ENCODE measurements around the gene HERPUD1.

HERPUD1 gene

DNA sequence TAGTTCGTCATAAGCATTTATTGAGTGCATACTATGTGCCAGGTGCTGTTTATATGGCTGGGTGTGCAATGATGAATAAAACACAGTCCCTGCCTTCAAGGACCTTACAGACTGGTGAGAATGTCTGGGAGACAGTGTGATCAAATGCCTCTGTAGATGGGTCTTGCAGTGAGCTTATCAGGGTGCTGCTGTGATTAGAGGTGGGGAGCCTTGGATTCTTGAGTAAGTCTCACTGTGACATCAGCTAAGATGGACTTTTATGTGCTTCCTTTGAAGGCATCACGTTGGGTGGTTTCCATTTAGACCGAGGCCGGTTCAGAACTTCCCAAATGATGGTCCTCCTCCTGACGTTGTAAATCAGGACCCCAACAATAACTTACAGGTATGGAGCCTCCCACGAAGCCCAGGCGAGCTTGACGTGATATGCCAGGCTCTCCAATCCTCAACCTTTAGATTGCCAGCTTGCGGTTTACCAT is 10.0 kb downstream of the HERPUD1 start:
- no peak for DNase-seq (ENCODE audit: low read depth)
- TF ChIP-seq, protein P1, sequence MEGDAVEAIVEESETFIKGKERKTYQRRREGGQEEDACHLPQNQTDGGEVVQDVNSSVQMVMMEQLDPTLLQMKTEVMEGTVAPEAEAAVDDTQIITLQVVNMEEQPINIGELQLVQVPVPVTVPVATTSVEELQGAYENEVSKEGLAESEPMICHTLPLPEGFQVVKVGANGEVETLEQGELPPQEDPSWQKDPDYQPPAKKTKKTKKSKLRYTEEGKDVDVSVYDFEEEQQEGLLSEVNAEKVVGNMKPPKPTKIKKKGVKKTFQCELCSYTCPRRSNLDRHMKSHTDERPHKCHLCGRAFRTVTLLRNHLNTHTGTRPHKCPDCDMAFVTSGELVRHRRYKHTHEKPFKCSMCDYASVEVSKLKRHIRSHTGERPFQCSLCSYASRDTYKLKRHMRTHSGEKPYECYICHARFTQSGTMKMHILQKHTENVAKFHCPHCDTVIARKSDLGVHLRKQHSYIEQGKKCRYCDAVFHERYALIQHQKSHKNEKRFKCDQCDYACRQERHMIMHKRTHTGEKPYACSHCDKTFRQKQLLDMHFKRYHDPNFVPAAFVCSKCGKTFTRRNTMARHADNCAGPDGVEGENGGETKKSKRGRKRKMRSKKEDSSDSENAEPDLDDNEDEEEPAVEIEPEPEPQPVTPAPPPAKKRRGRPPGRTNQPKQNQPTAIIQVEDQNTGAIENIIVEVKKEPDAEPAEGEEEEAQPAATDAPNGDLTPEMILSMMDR (IDR thresholded peaks at IDR 0.05; ENCODE audit: low read length, missing control alignments): no peak

DNA sequence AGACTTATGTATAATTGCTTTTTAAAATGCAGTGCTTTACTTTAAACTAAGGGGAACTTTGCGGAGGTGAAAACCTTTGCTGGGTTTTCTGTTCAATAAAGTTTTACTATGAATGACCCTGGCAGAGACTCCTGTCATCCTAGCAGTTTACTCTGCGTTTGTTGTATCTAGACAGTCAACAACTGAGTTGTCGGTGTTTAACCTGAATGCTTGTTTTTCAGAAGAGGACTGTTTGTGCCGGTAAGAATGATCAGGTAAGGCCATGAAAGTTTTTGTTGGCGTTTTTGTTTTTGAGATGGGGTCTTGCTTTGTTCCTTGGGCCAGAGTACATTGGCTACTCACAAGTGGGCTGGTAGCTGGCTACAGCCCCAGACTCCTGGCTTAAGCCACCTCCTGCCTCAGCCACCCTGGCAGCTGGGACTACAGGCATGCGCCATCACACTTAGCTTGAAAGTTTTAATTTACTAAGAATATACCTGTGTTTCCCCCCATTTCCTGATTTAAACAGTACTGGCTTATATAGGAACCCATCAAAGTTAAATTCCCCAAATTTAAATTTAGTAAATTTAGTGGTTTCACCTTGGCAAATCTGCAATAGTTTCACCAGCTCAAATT is 11.9 kb downstream of the HERPUD1 start:
- no peak overlapping the region for H3K4me3 ChIP-seq (replicated peaks; ENCODE audit: low read depth, low read length)
- DNase-seq (ENCODE audit: low read depth): no peak
- TF ChIP-seq, protein P1 (IDR thresholded peaks at IDR 0.05; ENCODE audit: low read length, missing control alignments): no peak

More for the DNA sequence above, 10.0 kb downstream of the HERPUD1 start:
- no peak overlapping the region for H3K4me3 ChIP-seq (replicated peaks; ENCODE audit: low read depth, low read length)

DNA sequence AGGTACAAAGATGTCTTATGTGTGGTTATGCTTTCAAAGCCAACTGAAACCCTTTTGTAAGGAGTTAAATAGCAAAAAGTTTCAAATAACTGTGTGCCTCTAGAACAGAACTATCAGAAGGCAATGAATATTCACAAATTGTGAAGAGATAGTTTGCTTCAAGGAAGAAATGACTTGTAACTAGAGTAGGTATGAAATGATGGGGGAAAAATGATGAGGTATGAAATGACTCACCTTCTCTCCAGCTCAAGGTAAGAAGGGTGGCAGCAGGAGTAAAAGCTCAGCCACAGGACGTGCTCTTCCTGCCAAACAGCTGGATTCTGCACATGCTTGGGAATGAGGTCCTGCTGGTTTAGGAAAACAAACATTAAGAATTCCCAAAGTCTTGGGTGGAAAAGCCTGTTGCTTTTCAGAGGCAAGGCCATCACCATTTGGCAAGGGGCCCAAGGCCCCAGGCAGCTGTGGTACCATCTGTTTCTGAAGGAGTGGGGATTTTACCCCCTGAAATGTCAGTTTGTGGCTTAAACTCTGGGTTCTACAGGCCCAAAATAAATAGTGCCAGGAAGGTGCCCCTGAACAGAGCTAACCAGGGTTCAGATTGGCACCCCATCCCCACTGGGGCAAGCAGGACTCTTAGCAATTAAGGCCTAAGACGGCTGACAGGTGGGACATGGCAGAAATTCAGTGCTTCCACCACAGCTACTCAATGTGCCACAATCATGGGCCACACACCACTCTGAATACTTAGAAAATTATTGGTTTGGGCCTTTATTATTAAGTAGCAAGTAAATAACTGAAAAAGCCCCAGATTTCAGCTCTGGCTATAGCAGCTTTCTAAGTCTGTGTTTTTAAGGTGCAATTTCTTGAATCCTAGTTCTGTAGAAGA is 13.3 kb downstream of the HERPUD1 start:
- H3K4me3 ChIP-seq (replicated peaks; ENCODE audit: low read depth, low read length): no peak overlapping the region
- TF ChIP-seq, protein P1 (IDR thresholded peaks at IDR 0.05; ENCODE audit: low read length, missing control alignments): no peak
- DNase-seq (ENCODE audit: low read depth): no peak

DNA sequence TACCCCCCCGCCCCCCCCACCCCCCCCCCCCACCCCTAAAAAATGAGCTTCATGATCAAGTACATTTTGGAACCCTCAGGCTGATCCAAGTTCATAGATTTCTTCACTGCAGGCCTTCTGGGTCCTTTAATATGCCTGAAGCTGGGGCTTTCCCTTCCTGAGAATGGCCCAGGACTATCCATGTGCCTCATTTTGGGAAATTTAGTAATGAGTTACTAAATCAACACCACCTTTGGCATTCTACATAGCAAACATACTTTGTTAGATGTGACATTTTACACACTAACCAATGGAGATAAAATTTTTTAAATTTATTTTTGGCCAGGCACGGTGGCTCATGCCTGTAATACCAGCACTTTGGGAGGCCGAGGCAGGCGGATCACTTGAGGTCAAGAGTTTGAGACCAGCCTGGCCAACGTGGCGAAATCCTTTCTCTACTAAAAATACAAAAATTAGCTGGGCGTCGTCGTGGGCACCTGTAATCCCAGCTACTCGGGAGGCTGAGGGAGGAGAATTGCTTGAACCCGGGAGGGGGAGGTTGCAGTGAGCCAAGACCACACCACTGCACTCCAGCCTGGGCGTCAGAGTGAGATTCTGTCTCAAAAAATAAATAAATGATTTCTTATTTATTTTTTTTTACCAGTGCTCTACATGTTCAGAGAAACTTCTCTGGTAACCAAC is 14.0 kb downstream of the HERPUD1 start:
- no peak for DNase-seq (ENCODE audit: low read depth)
- H3K4me3 ChIP-seq (replicated peaks; ENCODE audit: low read depth, low read length): no peak overlapping the region
- TF ChIP-seq, protein P1 (IDR thresholded peaks at IDR 0.05; ENCODE audit: low read length, missing control alignments): no peak

DNA sequence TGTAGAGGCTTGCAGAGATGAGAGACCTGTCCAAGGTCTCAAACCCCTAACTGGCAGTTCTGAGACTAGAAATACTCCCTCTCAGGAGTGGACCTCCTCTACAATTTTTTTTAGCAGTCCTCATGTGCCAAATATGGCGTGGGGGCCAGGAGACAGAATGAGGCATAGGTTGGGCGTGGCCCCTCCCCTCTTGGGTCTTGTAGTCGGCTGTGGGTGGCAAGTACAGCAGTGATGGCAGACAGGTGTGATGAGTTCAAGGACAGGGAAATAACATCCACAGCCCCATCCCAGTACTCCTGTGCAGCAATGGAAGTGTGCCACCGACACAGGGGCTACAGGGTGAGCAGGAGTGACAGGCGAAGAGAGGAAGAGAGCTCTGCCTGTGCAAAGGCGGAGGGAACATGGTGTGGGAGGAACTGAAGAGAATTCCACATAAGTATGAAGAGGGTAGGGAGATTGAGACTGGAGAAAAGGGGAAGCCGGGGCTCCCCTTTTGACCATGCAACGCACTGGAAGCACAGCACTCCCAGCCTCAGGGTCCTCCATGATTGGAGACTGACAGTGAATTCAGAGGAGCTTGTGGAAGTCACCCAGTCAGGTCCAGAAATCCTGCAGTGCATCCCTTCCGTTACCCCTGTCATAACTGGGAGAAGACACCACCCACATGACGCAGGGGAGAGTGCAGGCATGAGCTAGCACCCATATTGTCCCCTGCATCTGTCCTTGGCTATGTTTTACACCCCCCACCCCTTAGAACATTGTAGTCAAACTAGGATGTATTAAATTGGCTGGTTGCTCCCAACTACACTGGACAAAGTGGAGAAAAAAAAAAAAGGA is 15.0 kb downstream of the HERPUD1 start:
- no peak for DNase-seq (ENCODE audit: low read depth)
- H3K4me3 ChIP-seq (replicated peaks; ENCODE audit: low read depth, low read length): no peak overlapping the region
- TF ChIP-seq, protein P1 (IDR thresholded peaks at IDR 0.05; ENCODE audit: low read length, missing control alignments): no peak

DNA sequence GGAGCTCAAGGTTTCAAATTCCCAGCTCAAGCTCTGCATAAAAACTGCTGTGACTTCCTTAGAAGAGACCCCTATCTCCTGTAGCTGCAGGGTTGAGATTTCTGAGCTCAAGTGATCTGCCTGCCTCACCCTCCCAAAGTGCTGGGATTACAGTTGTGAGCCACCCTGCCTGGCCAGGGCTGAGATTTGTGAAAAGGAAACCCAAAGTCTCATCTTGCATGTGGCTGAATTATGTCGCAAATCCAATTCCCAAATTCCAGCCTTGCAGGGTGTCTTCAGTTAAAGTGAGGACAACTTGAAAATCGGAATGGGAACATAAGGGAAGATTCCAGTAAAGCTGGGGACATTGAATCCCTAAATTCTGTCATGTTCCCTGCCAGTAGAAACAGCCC is 15.7 kb downstream of the HERPUD1 start:
- no peak overlapping the region for H3K4me3 ChIP-seq (replicated peaks; ENCODE audit: low read depth, low read length)
- TF ChIP-seq, protein P1 (IDR thresholded peaks at IDR 0.05; ENCODE audit: low read length, missing control alignments): no peak
- DNase-seq (ENCODE audit: low read depth): no peak
